WERI-Rb-1 (cell line): ENCODE data around the gene RUNDC1.
"Not testable (repeated sequence)": the region's sequence is repeated elsewhere in the genome, so short reads cannot be mapped to it uniquely, and the experiment has no call there.

ENCODE experiments used
- DNase-seq: peaks from one replicate; pipeline ENCODE4 v3.0.0-alpha.2; 2020
- H3K27ac ChIP-seq: fragments of 250-450 bp; sonication (Bioruptor Pico); 2 replicates; pipeline ENCODE4 v1.5.1; 2020; ENCODE audit warnings: mild to moderate bottlenecking, moderate library complexity
- H3K27me3 ChIP-seq: fragments of 250-450 bp; sonication (Bioruptor Pico); 2 replicates; pipeline ENCODE4 v1.5.1; 2021; ENCODE audit warnings: mild to moderate bottlenecking, low read depth, moderate library complexity; ENCODE audit not compliant: insufficient read depth, severe bottlenecking
- H3K36me3 ChIP-seq: fragments of 250-450 bp; sonication (Bioruptor Pico); 2 replicates; pipeline ENCODE4 v1.5.1; 2020; ENCODE audit warnings: mild to moderate bottlenecking, moderate library complexity
- H3K4me3 ChIP-seq: 2 replicates; pipeline ENCODE4 v1.5.1; 2011; ENCODE audit warnings: low read depth, mild to moderate bottlenecking, control low read depth, low read length
- H3K9me3 ChIP-seq: fragments of 250-450 bp; sonication (Bioruptor Pico); 2 replicates; pipeline ENCODE4 v1.5.1; 2021; ENCODE audit warnings: mild to moderate bottlenecking, moderate library complexity; ENCODE audit not compliant: severe bottlenecking
- TF ChIP-seq, protein P1 (sequence below): IDR thresholded peaks from 2 replicates; pipeline ENCODE4 v1.5.1; 2011; ENCODE audit warnings: low read depth, mild to moderate bottlenecking, control low read depth, inconsistent platforms, low read length

The RUNDC1 gene

DNA sequence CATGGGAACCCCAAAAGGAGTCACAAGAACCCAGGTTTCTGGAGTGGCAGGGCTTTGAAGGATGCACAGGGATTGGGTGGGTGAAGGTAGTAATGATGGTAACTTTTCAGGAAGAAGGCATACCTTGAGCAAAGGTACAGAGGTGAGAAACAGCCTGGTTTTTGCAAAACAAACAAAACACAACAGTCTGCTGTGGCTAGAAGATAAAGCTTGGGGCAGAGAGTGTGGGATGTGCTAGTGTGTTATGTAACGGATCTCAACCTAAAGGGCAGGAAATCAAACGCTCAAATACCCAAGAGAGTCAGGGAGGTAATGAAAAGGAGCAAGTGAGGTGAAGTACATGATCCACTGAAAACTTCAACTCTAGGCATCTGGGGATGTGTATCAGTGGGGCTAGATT is 5.1 kb upstream of the RUNDC1 start:
- Histone ChIP-seq H3K9me3 (no peaks in the 10 kb centered on the region), H3K4me3 (no peak overlapping the region), H3K36me3 (peaks cover 3% of the 10 kb centered on the region), H3K27ac (no peak overlapping the region), H3K27me3 (no peaks in the 10 kb centered on the region)
- no peak for DNase-seq
- TF ChIP-seq, protein P1, sequence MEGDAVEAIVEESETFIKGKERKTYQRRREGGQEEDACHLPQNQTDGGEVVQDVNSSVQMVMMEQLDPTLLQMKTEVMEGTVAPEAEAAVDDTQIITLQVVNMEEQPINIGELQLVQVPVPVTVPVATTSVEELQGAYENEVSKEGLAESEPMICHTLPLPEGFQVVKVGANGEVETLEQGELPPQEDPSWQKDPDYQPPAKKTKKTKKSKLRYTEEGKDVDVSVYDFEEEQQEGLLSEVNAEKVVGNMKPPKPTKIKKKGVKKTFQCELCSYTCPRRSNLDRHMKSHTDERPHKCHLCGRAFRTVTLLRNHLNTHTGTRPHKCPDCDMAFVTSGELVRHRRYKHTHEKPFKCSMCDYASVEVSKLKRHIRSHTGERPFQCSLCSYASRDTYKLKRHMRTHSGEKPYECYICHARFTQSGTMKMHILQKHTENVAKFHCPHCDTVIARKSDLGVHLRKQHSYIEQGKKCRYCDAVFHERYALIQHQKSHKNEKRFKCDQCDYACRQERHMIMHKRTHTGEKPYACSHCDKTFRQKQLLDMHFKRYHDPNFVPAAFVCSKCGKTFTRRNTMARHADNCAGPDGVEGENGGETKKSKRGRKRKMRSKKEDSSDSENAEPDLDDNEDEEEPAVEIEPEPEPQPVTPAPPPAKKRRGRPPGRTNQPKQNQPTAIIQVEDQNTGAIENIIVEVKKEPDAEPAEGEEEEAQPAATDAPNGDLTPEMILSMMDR, result no peak

DNA sequence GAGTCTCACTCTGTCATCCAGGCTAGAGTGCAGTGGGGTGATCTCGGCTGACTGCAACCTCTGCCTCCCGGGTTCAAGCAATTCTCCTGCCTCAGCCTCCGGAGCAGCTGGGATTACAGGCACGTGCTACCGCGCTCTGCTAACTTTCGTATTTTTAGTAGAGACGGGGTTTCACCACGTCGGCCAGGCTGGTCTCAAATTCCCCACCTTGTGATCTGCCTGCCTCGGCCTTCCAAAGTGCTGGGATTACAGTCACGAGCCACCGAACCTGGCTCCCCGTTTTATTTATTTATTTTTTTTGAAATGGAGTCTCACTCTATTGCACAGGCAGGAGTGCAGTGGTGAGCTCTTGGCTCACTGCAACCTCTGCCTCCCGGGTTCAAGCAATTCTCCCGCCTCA is 4.7 kb upstream of the RUNDC1 start:
- not testable (repeated sequence) for H3K27ac ChIP-seq, H3K27me3 ChIP-seq, H3K4me3 ChIP-seq, DNase-seq, H3K9me3 ChIP-seq, H3K36me3 ChIP-seq

GRCh38 chr17:42979511-42980273 is 673 bp upstream of the RUNDC1 start, which contains the start of gene PTGES3L:
Gene PTGES3L, minus strand, starts transcription at chr17:42980080. Its CDS starts 27 bp downstream, at chr17:42980053.
- Histone ChIP-seq H3K27ac (peak within 1 kb of the TSS; percentile 82), H3K9me3 (no peaks in the 10 kb centered on the region), H3K4me3 (peak within 1 kb of the TSS; percentile 51), H3K27me3 (no peaks in the 10 kb centered on the region), H3K36me3 (peaks cover 22% of the 10 kb centered on the region)
- DNase-seq, result peak; percentile 88
- TF ChIP-seq, protein P1, result no peak

- Histone ChIP-seq H3K9me3 (no peaks in the 10 kb centered on the region), H3K27ac (peak overlapping the region; percentile 82), H3K27me3 (no peaks in the 10 kb centered on the region), H3K4me3 (peak overlapping the region; percentile 51), H3K36me3 (peaks cover 32% of the 10 kb centered on the region)
- TF ChIP-seq, protein P1, result peak; percentile 43
- DNase-seq, result peak; percentile 71
Measured at GRCh38 chr17:42980766-42981397, 517 bp downstream of the RUNDC1 start.

DNA sequence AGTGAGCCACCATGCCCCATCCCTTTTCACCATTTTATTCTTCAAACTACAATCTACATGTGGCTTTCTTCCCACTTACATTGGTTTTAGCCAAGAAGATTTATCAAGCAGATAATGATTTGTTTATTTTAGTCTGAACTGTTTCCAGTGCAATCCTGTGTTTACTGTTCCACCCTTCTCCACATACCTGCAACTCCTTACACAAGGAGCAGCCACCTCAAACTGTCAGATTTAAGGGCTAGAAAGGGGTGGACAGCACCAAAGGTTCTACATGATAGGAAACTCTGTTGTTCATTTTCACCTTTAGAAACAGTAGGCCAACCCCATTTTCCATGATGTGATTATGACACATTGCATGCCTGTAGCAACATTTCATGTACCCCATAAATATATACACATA is 1.9 kb downstream of the RUNDC1 start:
- H3K9me3 ChIP-seq, result no peaks in the 10 kb centered on the region
- DNase-seq, result no peak
- H3K27ac ChIP-seq, result no peak overlapping the region
- TF ChIP-seq, protein P1, result no peak
- H3K4me3 ChIP-seq, result no peak overlapping the region
- no peaks in the 10 kb centered on the region for H3K27me3 ChIP-seq
- peaks cover 45% of the 10 kb centered on the region for H3K36me3 ChIP-seq

DNA sequence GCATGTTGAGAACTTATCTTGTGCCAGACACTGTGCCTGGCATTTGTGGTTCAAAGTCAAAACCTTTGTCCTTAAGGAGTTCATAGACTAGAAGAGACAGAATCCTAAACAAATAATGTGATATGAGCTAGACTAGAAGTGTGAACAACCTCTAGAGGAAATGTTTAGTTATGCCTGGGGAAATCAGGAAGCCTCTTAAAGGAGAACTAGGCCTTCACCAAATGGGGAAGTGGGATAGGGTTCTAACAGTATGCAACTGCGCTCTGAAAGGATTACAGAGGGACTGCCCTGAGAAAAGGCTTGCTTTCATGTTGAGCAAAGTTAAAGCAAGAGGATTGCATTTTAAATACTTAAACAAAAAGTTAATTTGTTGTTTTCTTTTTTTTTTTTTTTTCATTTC is 4.9 kb downstream of the RUNDC1 start:
- Histone ChIP-seq H3K9me3 (no peaks in the 10 kb centered on the region), H3K4me3 (no peak overlapping the region), H3K27ac (no peak overlapping the region), H3K36me3 (peaks cover 72% of the 10 kb centered on the region), H3K27me3 (no peaks in the 10 kb centered on the region)
- no peak for DNase-seq
- TF ChIP-seq, protein P1, result no peak
